ENCODE results near the gene PRAMEF5.
"Not testable (repeated sequence)": the region's sequence is repeated elsewhere in the genome, so short reads cannot be mapped to it uniquely, and the experiment has no call there.

The PRAMEF5 gene

GRCh38 chr1:13253898-13254297 lies at the start of gene PRAMEF5:
Gene PRAMEF5, plus strand, starts transcription at chr1:13254198. Its CDS starts 5,071 bp downstream, at chr1:13259269.
- DNase-seq (ENCODE audit: low spot score): not testable (repeated sequence)

GRCh38 chr1:13208712-13209111 lies 45.3 kb upstream of the PRAMEF5 start:
- not testable (repeated sequence) for DNase-seq (ENCODE audit: low spot score)

- DNase-seq (ENCODE audit: low spot score): not testable (repeated sequence)
These were observed 37.4 kb upstream of the PRAMEF5 start for GRCh38 chr1:13216619-13217018.

- not testable (repeated sequence) for DNase-seq (ENCODE audit: low spot score)
These were observed 34.8 kb upstream of the PRAMEF5 start for GRCh38 chr1:13219203-13219602.

GRCh38 chr1:13222788-13223187 lies 31.2 kb upstream of the PRAMEF5 start:
- DNase-seq (ENCODE audit: low spot score): not testable (repeated sequence)

- DNase-seq (ENCODE audit: low spot score): no peak
These were observed 29.4 kb upstream of the PRAMEF5 start for GRCh38 chr1:13224480-13225060.

- DNase-seq (ENCODE audit: low spot score): not testable (repeated sequence)
These were observed 28.3 kb upstream of the PRAMEF5 start, which contains the start of gene PRAMEF18 for GRCh38 chr1:13225675-13226204. Gene PRAMEF18, minus strand, starts transcription at chr1:13226154. Its CDS starts 48 bp downstream, at chr1:13226106.

- DNase-seq (ENCODE audit: low spot score): not testable (repeated sequence)
These were observed 26.5 kb upstream of the PRAMEF5 start for GRCh38 chr1:13227271-13228055.

GRCh38 chr1:13228343-13228781 lies 25.6 kb upstream of the PRAMEF5 start:
- no peak for DNase-seq (ENCODE audit: low spot score)

GRCh38 chr1:13230096-13230495 lies 23.9 kb upstream of the PRAMEF5 start:
- not testable (repeated sequence) for DNase-seq (ENCODE audit: low spot score)

- DNase-seq (ENCODE audit: low spot score): not testable (repeated sequence)
These were observed 23.4 kb upstream of the PRAMEF5 start for GRCh38 chr1:13230601-13231000.

GRCh38 chr1:13231061-13231750 lies 22.8 kb upstream of the PRAMEF5 start:
- DNase-seq (ENCODE audit: low spot score): not testable (repeated sequence)

- DNase-seq (ENCODE audit: low spot score): not testable (repeated sequence)
These were observed 21.9 kb upstream of the PRAMEF5 start for GRCh38 chr1:13232056-13232455.

- DNase-seq (ENCODE audit: low spot score): not testable (repeated sequence)
These were observed 19.9 kb upstream of the PRAMEF5 start for GRCh38 chr1:13234057-13234456.

- not testable (repeated sequence) for DNase-seq (ENCODE audit: low spot score)
These were observed 16.4 kb upstream of the PRAMEF5 start for GRCh38 chr1:13237572-13237971.

- not testable (repeated sequence) for DNase-seq (ENCODE audit: low spot score)
These were observed 14.4 kb upstream of the PRAMEF5 start for GRCh38 chr1:13239633-13240032.

- not testable (repeated sequence) for DNase-seq (ENCODE audit: low spot score)
These were observed 10.3 kb upstream of the PRAMEF5 start for GRCh38 chr1:13243536-13244263.

GRCh38 chr1:13245841-13246553 lies 8.0 kb upstream of the PRAMEF5 start:
- not testable (repeated sequence) for DNase-seq (ENCODE audit: low spot score)

GRCh38 chr1:13246554-13246871 lies 7.5 kb upstream of the PRAMEF5 start:
- not testable (repeated sequence) for DNase-seq (ENCODE audit: low spot score)

GRCh38 chr1:13247122-13247521 lies 6.9 kb upstream of the PRAMEF5 start:
- DNase-seq (ENCODE audit: low spot score): not testable (repeated sequence)

GRCh38 chr1:13265124-13265523 lies 11.1 kb downstream of the PRAMEF5 start:
- not testable (repeated sequence) for DNase-seq (ENCODE audit: low spot score)

All from Ammon's horn (tissue), 1 donor.